Head of caudate nucleus (tissue), 42 donors: ENCODE data around the gene SUN3.
A peak's percentile ranks its signal among the peaks of the same experiment; 100 is the strongest.

Experiments
- DNase-seq, 42 donors: peaks; one replicate each; pipeline versions ENCODE4 v3.0.0 to v3.0.0-alpha.2; 2020 to 2021; ENCODE audit warnings: mixed read lengths in 7 of 42
- intact Hi-C: fragments of 100-400 bp; cut with DNase I; formaldehyde crosslinking; loops from one replicate; pipeline ENCODE4 v1.15.0; 2022

SUN3 gene

DNA sequence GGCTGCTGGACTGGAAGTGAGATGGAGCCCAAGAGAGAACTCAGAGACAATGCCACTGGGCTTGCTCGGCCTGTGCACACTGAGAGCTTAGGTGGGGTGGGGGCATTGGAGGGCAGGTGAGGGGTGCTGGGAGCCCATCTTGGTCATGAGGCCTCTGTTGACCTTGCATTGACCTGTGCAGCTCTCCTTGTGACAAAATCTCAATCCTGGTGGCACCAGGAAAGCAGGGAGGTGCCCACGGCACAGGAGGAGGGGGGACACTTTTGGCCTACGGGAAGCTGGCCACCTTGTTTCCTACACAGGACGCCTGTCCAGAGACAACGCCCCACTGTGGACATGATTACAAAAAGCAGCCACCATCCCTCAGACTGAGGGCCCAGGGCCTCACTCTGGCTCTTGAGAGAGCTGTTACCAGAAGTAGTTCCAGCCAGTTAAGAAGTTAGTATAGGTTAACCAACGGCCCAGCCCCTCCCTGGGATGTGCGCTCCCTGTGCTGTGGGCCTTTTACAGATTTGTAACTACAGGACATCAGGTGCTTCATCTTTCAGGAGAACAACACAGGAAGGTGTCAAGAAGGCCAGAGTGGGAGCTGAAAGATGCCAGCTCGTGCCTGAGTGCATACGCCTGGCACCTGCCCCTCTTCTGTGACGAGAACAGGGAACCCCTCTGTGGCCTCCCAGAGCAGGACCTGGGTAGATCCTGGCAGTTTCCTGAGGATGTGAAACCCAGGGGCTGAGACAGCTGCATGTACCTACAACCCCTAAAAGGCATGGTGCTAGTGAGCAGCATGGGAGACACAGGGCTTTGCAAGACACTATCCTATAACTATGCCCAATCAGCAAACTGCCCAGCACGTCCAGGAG is 91.0 kb downstream of the SUN3 start:
- intact Hi-C loops, result no loop called here
- peak in 1 of 42 donors; percentile 1 for DNase-seq
